Trophoblast cell (in vitro differentiated cells and primary cell): ENCODE data around the gene GPC3.

Experiments used
- DNase-seq, 2 donors: peaks; one replicate each; pipeline ENCODE4 v3.0.0-alpha.2; 2016
- H2AFZ ChIP-seq: 2 replicates; pipeline ENCODE4 v1.6.1; 2013; ENCODE audit warnings: low read length, moderate library complexity, mild to moderate bottlenecking; ENCODE audit not compliant: insufficient read depth, poor library complexity
- H2AK5ac ChIP-seq: 2 replicates; pipeline ENCODE4 v1.6.1; 2013; ENCODE audit warnings: mild to moderate bottlenecking, low read length
- H2BK120ac ChIP-seq: 2 replicates; pipeline ENCODE4 v1.6.1; 2013; ENCODE audit warnings: low read length, mild to moderate bottlenecking, moderate library complexity; ENCODE audit not compliant: insufficient read depth, poor library complexity
- H2BK12ac ChIP-seq: 2 replicates; pipeline ENCODE4 v1.6.1; 2013; ENCODE audit warnings: mild to moderate bottlenecking, low read length, moderate library complexity
- H2BK5ac ChIP-seq: 2 replicates; pipeline ENCODE4 v1.6.1; 2013; ENCODE audit warnings: low read length, low read depth, moderate library complexity, mild to moderate bottlenecking; ENCODE audit not compliant: poor library complexity
- H3K14ac ChIP-seq: 2 replicates; pipeline ENCODE4 v1.6.1; 2013; ENCODE audit warnings: mild to moderate bottlenecking, low read length
- H3K18ac ChIP-seq: 2 replicates; pipeline ENCODE4 v1.6.1; 2013; ENCODE audit warnings: mild to moderate bottlenecking, low read length
- H3K23ac ChIP-seq: 2 replicates; pipeline ENCODE4 v1.6.1; 2013; ENCODE audit warnings: low read length
- H3K27ac ChIP-seq: 2 replicates; pipeline ENCODE4 v1.5.1; 2013; ENCODE audit warnings: low read depth, mild to moderate bottlenecking, inconsistent platforms, low read length, moderate library complexity
- H3K27me3 ChIP-seq: 2 replicates; pipeline ENCODE4 v1.6.1; 2013; ENCODE audit warnings: inconsistent platforms, mild to moderate bottlenecking, low read length, moderate library complexity; ENCODE audit not compliant: insufficient read depth
- H3K36me3 ChIP-seq, 2 experiments: 1 replicate in 1 of 2; 2 replicates in 1 of 2; pipeline ENCODE4 v1.6.1; 2013; ENCODE audit warnings: low read length in 2 of 2, mild to moderate bottlenecking in 2 of 2, moderate library complexity in 1 of 2; ENCODE audit not compliant: insufficient read depth in 2 of 2, control insufficient read depth in 1 of 2
- H3K4ac ChIP-seq: 2 replicates; pipeline ENCODE4 v1.6.1; 2013; ENCODE audit warnings: low read depth, mild to moderate bottlenecking, low read length, moderate library complexity
- H3K4me1 ChIP-seq, 2 experiments: 1 replicate in 1 of 2; 2 replicates in 1 of 2; pipeline ENCODE4 v1.6.1; 2013; ENCODE audit warnings: low read length in 2 of 2, mild to moderate bottlenecking in 2 of 2, moderate library complexity in 1 of 2; ENCODE audit not compliant: insufficient read depth in 2 of 2, control insufficient read depth in 1 of 2
- H3K4me2 ChIP-seq: 2 replicates; pipeline ENCODE4 v1.6.1; 2013; ENCODE audit warnings: inconsistent platforms, mild to moderate bottlenecking, low read length, moderate library complexity
- H3K4me3 ChIP-seq: 2 replicates; pipeline ENCODE4 v1.5.1; 2013; ENCODE audit warnings: mild to moderate bottlenecking, low read depth, low read length, inconsistent platforms
- H3K79me1 ChIP-seq: one replicate; pipeline ENCODE4 v1.6.1; 2013; ENCODE audit warnings: low read length
- H3K79me2 ChIP-seq: 2 replicates; pipeline ENCODE4 v1.6.1; 2013; ENCODE audit warnings: low read length, mild to moderate bottlenecking; ENCODE audit not compliant: control insufficient read depth, insufficient read depth, poor library complexity
- H3K9ac ChIP-seq: 2 replicates; pipeline ENCODE4 v1.6.1; 2013; ENCODE audit warnings: mild to moderate bottlenecking, low read length
- H3K9me3 ChIP-seq: 2 replicates; pipeline ENCODE4 v1.6.1; 2013; ENCODE audit warnings: low read depth, mild to moderate bottlenecking, control low read depth, inconsistent platforms, low read length; ENCODE audit not compliant: insufficient read depth
- H4K12ac ChIP-seq: 2 replicates; pipeline ENCODE4 v1.6.1; 2013; ENCODE audit warnings: low read depth, mild to moderate bottlenecking, low read length, moderate library complexity
- H4K8ac ChIP-seq: 2 replicates; pipeline ENCODE4 v1.6.1; 2013; ENCODE audit warnings: low read depth, mild to moderate bottlenecking, low read length, moderate library complexity
- H4K91ac ChIP-seq: one replicate; pipeline ENCODE4 v1.6.1; 2013; ENCODE audit warnings: low read depth, mild to moderate bottlenecking, low read length, moderate library complexity
- WGBS: extraction: QIAGEN DNeasy Blood & Tissue Kit; methylation state at CpG from one replicate; pipeline ENCODE4 v1.1.7; 2013; ENCODE audit warnings: missing lambda C conversion rate; ENCODE audit not compliant: insufficient read length, insufficient coverage; ENCODE audit errors: extremely low coverage; 5-methylcytosine and 5-hydroxymethylcytosine counted together

The GPC3 gene

GRCh38 chrX:133587818-133588217 is 397.6 kb downstream of the GPC3 start:
- DNase-seq: no peak
- Histone ChIP-seq H4K91ac (no peak overlapping the region), H3K18ac (no peak overlapping the region), H4K8ac (no peak overlapping the region), H4K12ac (no peak overlapping the region), H2AK5ac (no peak overlapping the region), H2BK12ac (no peak overlapping the region), H3K36me3 (no peaks in the 10 kb centered on the region), H3K14ac (no peak overlapping the region), H3K9me3 (no peaks in the 10 kb centered on the region), H3K4me2 (no peak overlapping the region), H3K27me3 (no peaks in the 10 kb centered on the region), H2BK120ac (no peak overlapping the region), H2BK5ac (no peak overlapping the region), H3K4me1 (peaks cover 0 to 2% of the 10 kb centered on the region in 2 experiments), H3K79me2 (no peaks in the 10 kb centered on the region), H3K4me3 (no peak overlapping the region), H3K4ac (no peak overlapping the region), H3K9ac (no peak overlapping the region), H3K27ac (no peak overlapping the region), H2AFZ (no peak overlapping the region), H3K23ac (no peak overlapping the region), H3K79me1 (no peaks in the 10 kb centered on the region)
- no CpG with 5 or more reads among the region's 4 CpGs for WGBS

GRCh38 chrX:133587071-133587470 is 398.3 kb downstream of the GPC3 start:
- no peak overlapping the region for H3K4me2 ChIP-seq
- H3K27me3 ChIP-seq: no peaks in the 10 kb centered on the region
- no peak overlapping the region for H3K18ac ChIP-seq
- H4K12ac ChIP-seq: no peak overlapping the region
- no peak overlapping the region for H2BK5ac ChIP-seq
- no peaks in the 10 kb centered on the region for H3K36me3 ChIP-seq
- no CpG with 5 or more reads among the region's 4 CpGs for WGBS
- peak in 1 of 2 donors; percentile 79 for DNase-seq
- no peak overlapping the region for H2AFZ ChIP-seq
- H3K79me1 ChIP-seq: no peaks in the 10 kb centered on the region
- H3K14ac ChIP-seq: no peak overlapping the region
- H3K9me3 ChIP-seq: no peaks in the 10 kb centered on the region
- no peaks in the 10 kb centered on the region for H3K79me2 ChIP-seq
- no peak overlapping the region for H3K27ac ChIP-seq
- no peak overlapping the region for H2BK120ac ChIP-seq
- no peak overlapping the region for H4K91ac ChIP-seq
- no peak overlapping the region for H3K4ac ChIP-seq
- H4K8ac ChIP-seq: no peak overlapping the region
- H2BK12ac ChIP-seq: no peak overlapping the region
- H2AK5ac ChIP-seq: no peak overlapping the region
- no peak overlapping the region for H3K23ac ChIP-seq
- no peak overlapping the region for H3K9ac ChIP-seq
- no peak overlapping the region for H3K4me3 ChIP-seq
- peaks cover 0 to 2% of the 10 kb centered on the region in 2 experiments for H3K4me1 ChIP-seq

GRCh38 chrX:133586443-133586842 is 399.0 kb downstream of the GPC3 start:
- H2AFZ ChIP-seq: no peak overlapping the region
- H3K14ac ChIP-seq: no peak overlapping the region
- no peak overlapping the region for H2BK5ac ChIP-seq
- H3K4me1 ChIP-seq: peaks cover 0 to 2% of the 10 kb centered on the region in 2 experiments
- H3K9me3 ChIP-seq: no peaks in the 10 kb centered on the region
- H3K4me2 ChIP-seq: no peak overlapping the region
- no peak overlapping the region for H3K18ac ChIP-seq
- no peak overlapping the region for H4K91ac ChIP-seq
- H3K79me1 ChIP-seq: no peaks in the 10 kb centered on the region
- H3K4ac ChIP-seq: no peak overlapping the region
- H3K36me3 ChIP-seq: no peaks in the 10 kb centered on the region
- DNase-seq: peak in 1 of 2 donors; percentile 56
- no peak overlapping the region for H2AK5ac ChIP-seq
- no peak overlapping the region for H3K23ac ChIP-seq
- H3K79me2 ChIP-seq: no peaks in the 10 kb centered on the region
- no peak overlapping the region for H4K12ac ChIP-seq
- H3K4me3 ChIP-seq: no peak overlapping the region
- H2BK12ac ChIP-seq: no peak overlapping the region
- no peak overlapping the region for H3K9ac ChIP-seq
- no CpG with 5 or more reads among the region's 4 CpGs for WGBS
- H3K27me3 ChIP-seq: no peaks in the 10 kb centered on the region
- no peak overlapping the region for H4K8ac ChIP-seq
- H3K27ac ChIP-seq: no peak overlapping the region
- no peak overlapping the region for H2BK120ac ChIP-seq

- H3K79me2 ChIP-seq: no peaks in the 10 kb centered on the region
- H2BK5ac ChIP-seq: no peak overlapping the region
- no peak overlapping the region for H2BK120ac ChIP-seq
- no peaks in the 10 kb centered on the region for H3K27me3 ChIP-seq
- no peak overlapping the region for H3K14ac ChIP-seq
- no peak overlapping the region for H4K8ac ChIP-seq
- no peak overlapping the region for H3K9ac ChIP-seq
- H3K27ac ChIP-seq: no peak overlapping the region
- no peak overlapping the region for H4K12ac ChIP-seq
- no peak overlapping the region for H2BK12ac ChIP-seq
- H3K18ac ChIP-seq: no peak overlapping the region
- H3K4me1 ChIP-seq: peaks cover 0 to 2% of the 10 kb centered on the region in 2 experiments
- no peaks in the 10 kb centered on the region for H3K36me3 ChIP-seq
- H2AK5ac ChIP-seq: no peak overlapping the region
- H3K4me2 ChIP-seq: no peak overlapping the region
- WGBS: no CpG with 5 or more reads among the region's 2 CpGs
- H3K4me3 ChIP-seq: no peak overlapping the region
- H3K4ac ChIP-seq: no peak overlapping the region
- H3K9me3 ChIP-seq: no peaks in the 10 kb centered on the region
- no peak overlapping the region for H2AFZ ChIP-seq
- no peak overlapping the region for H3K23ac ChIP-seq
- no peaks in the 10 kb centered on the region for H3K79me1 ChIP-seq
- H4K91ac ChIP-seq: no peak overlapping the region
- DNase-seq: no peak
Observed at GRCh38 chrX:133583825-133584224, 401.6 kb downstream of the GPC3 start.
